Skeletal muscle satellite cell (primary cell): ENCODE data around the gene COQ10B. TPM values are rescaled to one million over a fixed set of nuclear protein-coding genes. Genes with fewer than 3 reads are reported as not detected.

Source experiments
- H3K27me3 ChIP-seq: 2 replicates; pipeline ENCODE4 v1.7.0; 2013; ENCODE audit warnings: low read length; ENCODE audit not compliant: control insufficient read depth, insufficient read depth
- H3K36me3 ChIP-seq: 2 replicates; pipeline ENCODE4 v1.7.0; 2013; ENCODE audit warnings: mild to moderate bottlenecking, control low read depth, low read length; ENCODE audit not compliant: insufficient read depth
- H3K4me1 ChIP-seq: 2 replicates; pipeline ENCODE4 v1.7.0; 2013; ENCODE audit warnings: low read length; ENCODE audit not compliant: control insufficient read depth, insufficient read depth
- H3K4me2 ChIP-seq: 2 replicates; pipeline ENCODE4 v1.7.0; 2013; ENCODE audit warnings: mild to moderate bottlenecking, low read length
- H3K4me3 ChIP-seq: 2 replicates; pipeline ENCODE4 v1.7.0; 2013; ENCODE audit warnings: low read length
- H3K9ac ChIP-seq: 2 replicates; pipeline ENCODE4 v1.7.0; 2013; ENCODE audit warnings: mild to moderate bottlenecking, low read depth, low read length, moderate library complexity
- H3K9me3 ChIP-seq: replicated peaks from 2 replicates; pipeline ENCODE4 v1.7.0; 2013; ENCODE audit warnings: mild to moderate bottlenecking, control low read depth, low read length
- total RNA-seq: library from RNA; depleted of rRNA; stranded (reverse); fragments of >200 nt; gene quantifications from 2 replicates; pipeline ENCODE4 v1.2.3, GENCODE V29; 2012; rRNA removed

COQ10B gene
- total RNA-seq: 29.7 and 34.2 TPM in 2 replicates

GRCh38 chr2:197453123-197453913, at the start of gene COQ10B:
Gene COQ10B (plus strand): TSS chr2:197453552. CDS start chr2:197453561, 9 bp downstream.
- H3K9me3 ChIP-seq: no peaks in the 10 kb centered on the region
- H3K4me2 ChIP-seq: peak within 1 kb of the TSS; percentile 82
- no peaks in the 10 kb centered on the region for H3K27me3 ChIP-seq

GRCh38 chr2:197405582-197405981, 47.8 kb upstream of the COQ10B start:
- Histone ChIP-seq H3K36me3 (peaks cover 94% of the 10 kb centered on the region), H3K9ac (no peak overlapping the region), H3K4me3 (no peak overlapping the region), H3K27me3 (no peaks in the 10 kb centered on the region), H3K4me2 (no peak overlapping the region), H3K4me1 (no peaks in the 10 kb centered on the region), H3K9me3 (no peaks in the 10 kb centered on the region)

More at GRCh38 chr2:197453123-197453913, at the start of gene COQ10B:
- no peaks in the 10 kb centered on the region for H3K36me3 ChIP-seq
- peaks cover 19% of the 10 kb centered on the region for H3K4me1 ChIP-seq
- peak within 1 kb of the TSS; percentile 76 for H3K4me3 ChIP-seq
- peak within 1 kb of the TSS; percentile 95 for H3K9ac ChIP-seq

GRCh38 chr2:197414039-197414438, 39.3 kb upstream of the COQ10B start:
- no peak overlapping the region for H3K4me2 ChIP-seq
- peaks cover 73% of the 10 kb centered on the region for H3K36me3 ChIP-seq

GRCh38 chr2:197414515-197414914, 38.8 kb upstream of the COQ10B start:
- Histone ChIP-seq H3K4me3 (no peak overlapping the region), H3K9me3 (no peaks in the 10 kb centered on the region), H3K4me2 (no peak overlapping the region), H3K4me1 (no peaks in the 10 kb centered on the region), H3K36me3 (peaks cover 73% of the 10 kb centered on the region), H3K9ac (no peak overlapping the region), H3K27me3 (no peaks in the 10 kb centered on the region)

More at GRCh38 chr2:197414039-197414438, 39.3 kb upstream of the COQ10B start:
- Histone ChIP-seq H3K9me3 (no peaks in the 10 kb centered on the region), H3K4me3 (no peak overlapping the region), H3K4me1 (no peaks in the 10 kb centered on the region), H3K27me3 (no peaks in the 10 kb centered on the region), H3K9ac (no peak overlapping the region)

- H3K36me3 ChIP-seq: peaks cover 76% of the 10 kb centered on the region
- H3K9ac ChIP-seq: no peak overlapping the region
- no peaks in the 10 kb centered on the region for H3K4me1 ChIP-seq
- no peak overlapping the region for H3K4me2 ChIP-seq
- H3K27me3 ChIP-seq: no peaks in the 10 kb centered on the region
- H3K9me3 ChIP-seq: no peaks in the 10 kb centered on the region
- H3K4me3 ChIP-seq: no peak overlapping the region
Observed at GRCh38 chr2:197416268-197416667, 37.1 kb upstream of the COQ10B start.

- H3K4me2 ChIP-seq: no peak overlapping the region
- H3K4me3 ChIP-seq: no peak overlapping the region
- H3K9me3 ChIP-seq: no peaks in the 10 kb centered on the region
- no peak overlapping the region for H3K9ac ChIP-seq
- no peaks in the 10 kb centered on the region for H3K27me3 ChIP-seq
- H3K4me1 ChIP-seq: no peaks in the 10 kb centered on the region
- H3K36me3 ChIP-seq: peaks cover 73% of the 10 kb centered on the region
Observed at GRCh38 chr2:197419438-197419837, 33.9 kb upstream of the COQ10B start.

- Histone ChIP-seq H3K4me1 (peaks cover 10% of the 10 kb centered on the region), H3K9me3 (no peaks in the 10 kb centered on the region), H3K27me3 (no peaks in the 10 kb centered on the region), H3K4me2 (no peak overlapping the region), H3K4me3 (no peak overlapping the region), H3K36me3 (peaks cover 44% of the 10 kb centered on the region), H3K9ac (no peak overlapping the region)
Observed at GRCh38 chr2:197423307-197423706, 30.0 kb upstream of the COQ10B start.

GRCh38 chr2:197425550-197425949, 27.8 kb upstream of the COQ10B start:
- no peak overlapping the region for H3K4me3 ChIP-seq

GRCh38 chr2:197426723-197427603, 26.4 kb upstream of the COQ10B start:
- Histone ChIP-seq H3K9me3 (no peaks in the 10 kb centered on the region), H3K4me3 (no peak overlapping the region), H3K27me3 (no peaks in the 10 kb centered on the region), H3K36me3 (peaks cover 15% of the 10 kb centered on the region), H3K4me1 (peaks cover 19% of the 10 kb centered on the region), H3K4me2 (no peak overlapping the region), H3K9ac (no peak overlapping the region)

More at GRCh38 chr2:197425550-197425949, 27.8 kb upstream of the COQ10B start:
- H3K4me2 ChIP-seq: no peak overlapping the region
- H3K27me3 ChIP-seq: no peaks in the 10 kb centered on the region
- peaks cover 14% of the 10 kb centered on the region for H3K4me1 ChIP-seq
- peaks cover 27% of the 10 kb centered on the region for H3K36me3 ChIP-seq
- no peaks in the 10 kb centered on the region for H3K9me3 ChIP-seq
- H3K9ac ChIP-seq: no peak overlapping the region

- no peak overlapping the region for H3K4me3 ChIP-seq
- H3K9ac ChIP-seq: no peak overlapping the region
- no peaks in the 10 kb centered on the region for H3K9me3 ChIP-seq
- H3K27me3 ChIP-seq: no peaks in the 10 kb centered on the region
- peaks cover 29% of the 10 kb centered on the region for H3K4me1 ChIP-seq
- peaks cover 11% of the 10 kb centered on the region for H3K36me3 ChIP-seq
- H3K4me2 ChIP-seq: no peak overlapping the region
Observed at GRCh38 chr2:197427986-197428385, 25.4 kb upstream of the COQ10B start.

GRCh38 chr2:197431858-197432257, 21.5 kb upstream of the COQ10B start:
- H3K36me3 ChIP-seq: peaks cover 5% of the 10 kb centered on the region
- peaks cover 29% of the 10 kb centered on the region for H3K4me1 ChIP-seq
- H3K27me3 ChIP-seq: no peaks in the 10 kb centered on the region
- H3K4me3 ChIP-seq: peak overlapping the region; percentile 92
- no peak overlapping the region for H3K9ac ChIP-seq
- H3K4me2 ChIP-seq: peak overlapping the region; percentile 88
- no peaks in the 10 kb centered on the region for H3K9me3 ChIP-seq
